Measurements from ENCODE around the gene TBL1X.
"Not testable (repeated sequence)": the region's sequence is repeated elsewhere in the genome, so short reads cannot be mapped to it uniquely, and the experiment has no call there.

TBL1X gene

DNA sequence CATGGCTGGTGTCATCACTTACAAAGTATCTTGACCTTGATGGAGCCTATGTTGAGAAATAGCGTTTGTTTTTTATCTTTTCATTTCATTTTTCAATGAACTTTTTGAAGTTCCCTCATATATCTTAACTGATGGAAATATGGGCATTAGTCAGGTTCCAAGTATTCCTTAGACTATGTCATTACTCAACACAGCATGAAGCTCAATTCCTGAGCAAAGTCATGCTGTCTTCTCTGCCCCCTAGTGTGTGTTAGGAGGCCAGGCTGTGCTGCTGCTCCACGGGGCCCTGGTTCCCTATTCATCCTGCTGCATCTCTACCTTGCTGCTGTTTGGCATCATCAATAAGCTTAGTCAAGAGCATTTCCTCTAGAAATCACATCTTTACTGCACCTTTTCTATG, 259.9 kb downstream of the TBL1X start:
- DNase-seq = no peak

GRCh38 chrX:9728261-9728660, 263.4 kb downstream of the TBL1X start:
- no peak for DNase-seq

DNA sequence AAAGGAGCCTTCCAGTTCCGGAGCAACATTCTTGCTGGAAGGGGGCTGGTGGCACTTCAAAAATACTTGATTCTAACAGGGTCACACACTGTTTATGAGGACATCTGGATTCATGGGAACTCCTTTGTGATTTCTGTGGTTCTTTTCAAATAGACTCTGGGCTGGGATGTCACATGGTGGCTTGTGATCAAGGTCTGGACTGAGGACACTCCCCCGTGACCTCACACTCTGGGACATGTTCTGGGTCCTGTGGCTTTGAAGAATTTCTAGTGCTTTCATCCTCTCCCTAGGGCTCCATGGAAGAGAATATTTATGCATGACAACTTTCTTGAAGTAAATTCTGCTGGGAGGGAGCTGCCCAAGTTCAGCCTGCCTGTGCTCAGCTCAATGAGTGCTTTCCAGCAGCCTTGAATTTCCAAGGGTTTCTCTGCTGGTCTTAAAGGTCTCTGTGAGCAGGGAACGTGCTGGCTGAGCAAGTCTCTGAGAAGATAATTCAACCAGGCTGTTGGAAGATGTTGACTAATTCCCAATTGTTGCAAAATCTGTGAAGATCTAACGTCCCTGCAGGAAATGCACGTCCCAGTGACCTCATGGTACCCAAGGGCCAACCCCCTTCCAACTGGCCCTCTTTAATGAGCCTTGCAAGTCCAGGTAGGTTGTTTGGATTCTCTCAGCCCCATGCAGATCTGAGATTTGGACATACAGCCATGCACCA, 264.5 kb downstream of the TBL1X start:
- no peak for DNase-seq

GRCh38 chrX:9730078-9730477, 265.2 kb downstream of the TBL1X start:
- DNase-seq = no peak

- DNase-seq = no peak
These were observed 265.9 kb downstream of the TBL1X start for GRCh38 chrX:9730752-9731151.

DNA sequence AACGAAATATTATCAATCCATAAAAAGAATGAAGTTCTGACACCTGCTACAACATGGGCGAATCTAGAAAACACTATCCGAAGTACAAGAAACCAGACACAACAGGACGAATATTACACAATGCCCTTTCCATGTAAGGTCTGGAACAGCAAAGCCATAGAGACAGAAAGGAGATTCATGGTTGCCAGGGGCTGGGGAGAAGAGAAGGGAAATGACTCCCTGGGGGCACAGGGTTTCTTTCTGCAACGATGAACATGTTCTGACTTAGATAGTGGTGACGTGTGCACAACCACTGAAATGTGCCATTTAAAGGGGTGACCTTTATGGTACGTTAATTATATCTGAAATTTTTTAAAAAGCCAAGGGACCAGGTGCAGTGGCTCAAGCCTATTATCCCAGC, 272.5 kb downstream of the TBL1X start:
- no peak for DNase-seq

DNA sequence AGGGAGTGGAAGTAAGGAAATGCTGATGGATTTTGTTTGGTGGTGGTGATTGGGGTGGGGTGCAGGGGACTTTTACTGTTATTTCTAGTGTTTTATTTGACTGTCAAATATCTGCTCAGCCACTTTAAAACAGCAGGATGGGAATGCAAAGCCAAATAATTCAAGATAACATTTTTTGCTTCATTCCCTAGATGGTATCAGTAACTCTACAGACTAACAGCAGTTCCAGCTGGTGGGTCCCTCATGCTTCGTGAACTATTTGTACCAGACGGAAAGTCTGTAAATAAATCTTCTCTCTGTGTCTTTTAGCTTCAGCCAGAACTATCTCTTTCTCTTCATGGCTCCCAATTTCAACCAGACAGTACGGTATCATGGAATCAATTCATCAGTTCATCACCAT, 273.3 kb downstream of the TBL1X start:
- DNase-seq = no peak

- no peak for DNase-seq
These were observed 274.3 kb downstream of the TBL1X start for GRCh38 chrX:9739130-9739529.

GRCh38 chrX:9745417-9746115, 280.7 kb downstream of the TBL1X start:
- no peak for DNase-seq

DNA sequence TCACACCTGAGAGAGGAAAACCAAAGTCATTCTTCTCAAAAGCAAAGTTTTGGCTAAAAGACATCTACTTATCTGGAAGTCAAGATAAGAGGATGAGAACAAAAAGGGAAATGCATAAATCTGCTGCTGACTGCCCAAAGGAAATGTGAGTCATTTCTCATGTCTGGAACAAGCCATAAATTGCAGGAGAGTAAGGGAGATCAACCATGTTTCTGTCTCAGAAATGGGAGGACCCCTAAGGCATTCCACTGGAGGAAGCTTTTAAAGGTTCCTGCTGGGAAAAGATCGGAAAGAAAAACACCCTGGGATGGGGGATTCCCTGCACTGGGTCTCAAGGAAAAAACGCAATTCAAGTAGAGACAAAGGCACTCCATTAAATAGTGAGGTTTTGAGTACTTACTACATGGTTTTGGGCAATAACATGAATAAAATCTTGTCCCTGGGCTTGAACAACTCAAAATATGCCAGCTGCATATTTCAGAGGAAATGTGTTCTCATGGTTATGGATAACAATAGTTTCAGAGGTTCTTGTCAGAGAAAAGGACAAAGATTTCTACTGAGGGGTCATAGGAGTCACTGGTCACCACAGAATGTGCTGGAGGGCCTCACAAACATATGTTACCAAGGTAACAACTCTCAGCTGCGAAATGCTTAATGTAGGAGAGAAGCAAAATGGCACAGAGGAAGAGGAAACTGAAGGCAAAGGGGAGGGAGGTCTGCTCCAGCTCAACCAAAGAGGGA, 281.5 kb downstream of the TBL1X start:
- DNase-seq = no peak

- no peak for DNase-seq
These were observed 282.8 kb downstream of the TBL1X start for GRCh38 chrX:9747644-9748043.

DNA sequence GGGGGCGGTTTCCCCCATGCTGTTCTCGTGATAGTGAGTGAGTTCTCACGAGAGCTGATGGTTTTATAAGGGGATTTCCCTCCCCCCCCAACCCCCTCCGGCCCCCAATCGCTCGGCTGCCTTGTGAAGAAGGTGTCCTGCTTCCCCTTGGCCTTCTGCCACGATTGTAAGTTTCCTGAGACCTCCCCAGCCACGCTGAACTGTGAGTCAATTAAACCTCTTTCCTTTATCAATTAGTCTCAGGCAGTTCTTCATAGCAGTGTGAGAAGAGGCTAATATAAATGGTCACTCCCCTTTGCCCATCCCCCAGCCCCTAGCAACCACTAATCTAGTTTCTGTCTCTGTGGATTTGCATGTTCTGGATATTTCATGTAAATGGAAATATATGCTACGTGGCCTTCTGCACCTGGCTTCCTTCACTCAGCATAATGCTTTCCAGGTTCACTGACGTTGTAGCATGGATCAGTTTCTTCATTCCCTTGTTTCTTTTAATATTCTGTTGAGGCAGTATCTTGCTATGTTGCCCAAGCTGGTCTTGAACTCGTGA, 284.4 kb downstream of the TBL1X start:
- no peak for DNase-seq

GRCh38 chrX:9757366-9757765, 292.5 kb downstream of the TBL1X start:
- no peak for DNase-seq

DNA sequence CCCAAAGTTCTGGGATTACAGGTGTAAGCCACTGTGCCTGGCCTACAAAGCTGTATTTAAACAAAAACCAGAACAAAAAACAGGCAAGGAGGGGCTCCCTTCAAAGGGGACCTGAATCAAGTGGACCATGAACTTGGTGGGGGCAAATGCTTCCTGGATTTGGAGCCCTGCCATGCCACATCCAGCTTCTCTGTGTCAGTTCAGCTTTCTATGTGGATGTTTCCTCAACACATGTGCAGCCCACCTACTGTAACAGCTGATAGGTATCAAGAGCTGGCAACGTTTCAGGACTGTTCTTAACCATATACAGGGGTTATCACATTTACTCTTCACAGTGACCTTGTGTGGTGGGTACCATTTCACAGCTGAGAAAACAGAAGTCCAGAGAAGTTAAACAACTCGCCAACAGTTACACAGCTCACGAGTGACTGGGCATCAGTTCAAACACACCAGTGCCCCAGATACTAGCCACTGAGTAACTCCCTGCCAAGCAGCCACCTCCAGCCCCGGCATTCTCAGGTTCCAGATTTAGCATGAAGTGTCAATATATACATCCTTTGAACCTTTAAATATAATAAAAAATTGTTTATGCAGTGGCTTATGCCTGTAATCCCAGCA, 293.3 kb downstream of the TBL1X start:
- no peak for DNase-seq

DNA sequence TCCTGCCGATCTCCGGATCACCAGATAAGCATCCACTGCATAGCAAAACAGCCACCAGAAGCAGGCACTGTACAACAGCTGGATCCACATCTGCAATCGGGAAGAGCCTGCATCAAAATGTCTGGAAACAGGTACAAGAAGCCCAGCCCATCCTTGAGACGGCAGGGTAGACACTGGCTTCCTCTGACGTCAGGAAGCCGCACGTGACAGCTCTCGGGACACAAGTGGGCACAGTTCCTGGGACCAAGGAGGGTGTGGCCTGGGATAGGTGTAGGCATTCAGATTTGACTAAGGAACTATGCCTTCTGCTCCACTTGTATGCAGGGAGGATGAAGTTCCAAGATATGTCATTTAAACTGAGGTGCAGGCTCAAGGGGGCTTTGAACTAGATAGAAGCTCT, 294.5 kb downstream of the TBL1X start:
- DNase-seq = no peak

DNA sequence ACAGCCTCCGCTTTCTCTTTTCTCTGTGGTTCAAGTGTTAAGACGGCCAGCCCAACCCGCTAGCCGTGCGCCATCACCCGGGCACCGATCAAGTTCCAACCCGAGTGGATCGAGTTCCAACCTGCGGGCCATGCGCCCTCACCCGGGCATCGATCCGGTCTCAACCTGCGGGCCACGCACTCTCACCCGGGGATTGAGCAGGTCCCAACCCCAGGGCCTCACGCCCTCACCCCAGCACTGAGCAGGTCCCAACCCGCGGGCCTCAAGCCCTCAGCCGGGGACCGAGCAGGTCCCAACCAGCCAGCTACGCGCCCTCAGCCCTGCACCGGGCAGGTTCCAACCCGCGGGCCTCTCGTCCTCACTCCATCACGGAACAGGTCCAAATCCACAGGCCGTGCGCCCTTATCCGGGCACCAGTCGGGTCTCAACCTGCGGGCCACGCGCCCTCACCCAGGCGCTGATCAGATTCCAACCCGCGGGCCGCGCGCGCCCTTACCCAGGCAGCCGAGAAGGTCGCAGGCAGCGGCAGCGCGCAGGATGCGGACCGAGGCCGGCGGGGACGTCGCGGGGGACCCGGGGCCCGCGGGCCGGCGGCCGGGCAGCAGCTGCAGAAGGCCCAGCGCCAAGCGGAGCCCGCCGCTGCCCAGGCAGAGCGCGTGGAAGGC, 300.3 kb downstream of the TBL1X start:
- no peak for DNase-seq

DNA sequence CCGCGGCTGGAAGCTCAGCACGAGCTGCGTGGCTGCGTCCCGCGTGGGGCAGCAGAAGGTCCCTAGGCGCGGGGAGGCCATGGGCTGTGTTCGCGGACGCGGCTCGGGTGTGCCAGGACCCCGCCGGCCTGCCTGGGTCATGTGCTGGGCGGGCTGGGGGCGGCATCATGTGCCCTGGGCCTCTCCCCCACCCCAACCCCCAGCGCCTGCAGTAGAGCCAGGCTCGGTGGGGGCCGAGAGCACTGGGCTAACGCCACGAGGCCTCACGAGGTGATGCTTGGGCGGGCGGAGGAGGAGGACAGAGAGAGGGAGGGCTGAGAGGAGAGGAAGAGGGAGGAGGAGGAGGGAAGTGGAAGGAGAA, 300.9 kb downstream of the TBL1X start, which contains the start of gene GPR143:
Gene GPR143, minus strand, starts transcription at position 111 of the 361 bp plus-strand sequence. Its CDS starts 30 bp downstream, at position 81.
- no peak for DNase-seq

DNA sequence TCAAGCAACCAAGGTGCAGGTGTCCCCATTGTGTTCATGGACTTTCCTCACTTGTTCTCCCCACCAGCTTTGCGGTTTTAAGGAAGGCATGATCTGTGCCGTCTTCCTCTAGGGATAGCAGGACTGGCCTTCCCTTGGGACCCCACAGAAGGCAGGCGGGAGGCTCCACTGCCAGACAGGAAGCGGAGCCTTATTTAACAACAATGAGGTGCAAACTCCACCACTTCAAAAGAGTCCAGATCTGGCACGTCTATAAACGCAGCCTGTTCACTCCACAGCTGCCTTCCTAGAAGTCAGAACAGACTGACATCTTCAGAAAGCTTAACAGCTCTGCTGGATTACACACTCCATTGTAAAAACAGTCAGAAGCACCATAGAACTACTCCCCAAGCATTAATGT, 302.5 kb downstream of the TBL1X start:
- DNase-seq = no peak

DNA sequence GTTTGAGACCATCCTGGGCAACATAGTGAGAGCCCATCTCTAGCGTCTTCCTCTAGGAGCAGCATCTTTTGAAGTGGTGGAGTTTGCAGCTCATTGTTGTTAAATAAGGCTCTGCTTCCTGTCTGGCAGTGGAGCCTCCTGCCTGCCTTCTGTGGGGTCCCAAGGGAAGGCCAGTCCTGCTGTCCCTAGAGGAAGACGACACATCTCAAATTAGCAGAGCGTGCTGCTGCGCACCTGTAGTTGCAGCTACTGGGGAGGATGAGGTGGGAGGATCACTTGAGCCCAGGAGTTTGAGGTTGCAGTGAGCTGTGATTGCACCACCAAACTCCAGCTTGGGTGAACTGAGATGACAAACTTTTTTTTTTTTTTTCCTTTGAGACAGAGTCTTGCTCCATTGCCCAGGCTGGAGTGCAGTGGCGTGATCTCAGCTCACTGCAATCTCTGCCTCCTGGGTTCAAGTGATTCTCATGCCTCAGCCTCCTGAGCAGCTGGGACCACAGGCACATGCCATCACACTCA, 303.5 kb downstream of the TBL1X start:
- not testable (repeated sequence) for DNase-seq

GRCh38 chrX:9770319-9770718, 305.5 kb downstream of the TBL1X start:
- no peak for DNase-seq

GRCh38 chrX:9772943-9773342, 308.1 kb downstream of the TBL1X start:
- DNase-seq = no peak

GRCh38 chrX:9775930-9776329, 311.1 kb downstream of the TBL1X start:
- DNase-seq = no peak

All from NCI-H1105 treated with DMSO at 0.1 percent for 48 hours (cell line).